ENCODE data around the gene GHR.

GRCh38 chr5:42624912-42625311 is 201.7 kb downstream of the GHR start:
- no peak for TF ChIP-seq CTCF (IDR thresholded peaks at IDR 0.05)
- TF ChIP-seq, protein P1, sequence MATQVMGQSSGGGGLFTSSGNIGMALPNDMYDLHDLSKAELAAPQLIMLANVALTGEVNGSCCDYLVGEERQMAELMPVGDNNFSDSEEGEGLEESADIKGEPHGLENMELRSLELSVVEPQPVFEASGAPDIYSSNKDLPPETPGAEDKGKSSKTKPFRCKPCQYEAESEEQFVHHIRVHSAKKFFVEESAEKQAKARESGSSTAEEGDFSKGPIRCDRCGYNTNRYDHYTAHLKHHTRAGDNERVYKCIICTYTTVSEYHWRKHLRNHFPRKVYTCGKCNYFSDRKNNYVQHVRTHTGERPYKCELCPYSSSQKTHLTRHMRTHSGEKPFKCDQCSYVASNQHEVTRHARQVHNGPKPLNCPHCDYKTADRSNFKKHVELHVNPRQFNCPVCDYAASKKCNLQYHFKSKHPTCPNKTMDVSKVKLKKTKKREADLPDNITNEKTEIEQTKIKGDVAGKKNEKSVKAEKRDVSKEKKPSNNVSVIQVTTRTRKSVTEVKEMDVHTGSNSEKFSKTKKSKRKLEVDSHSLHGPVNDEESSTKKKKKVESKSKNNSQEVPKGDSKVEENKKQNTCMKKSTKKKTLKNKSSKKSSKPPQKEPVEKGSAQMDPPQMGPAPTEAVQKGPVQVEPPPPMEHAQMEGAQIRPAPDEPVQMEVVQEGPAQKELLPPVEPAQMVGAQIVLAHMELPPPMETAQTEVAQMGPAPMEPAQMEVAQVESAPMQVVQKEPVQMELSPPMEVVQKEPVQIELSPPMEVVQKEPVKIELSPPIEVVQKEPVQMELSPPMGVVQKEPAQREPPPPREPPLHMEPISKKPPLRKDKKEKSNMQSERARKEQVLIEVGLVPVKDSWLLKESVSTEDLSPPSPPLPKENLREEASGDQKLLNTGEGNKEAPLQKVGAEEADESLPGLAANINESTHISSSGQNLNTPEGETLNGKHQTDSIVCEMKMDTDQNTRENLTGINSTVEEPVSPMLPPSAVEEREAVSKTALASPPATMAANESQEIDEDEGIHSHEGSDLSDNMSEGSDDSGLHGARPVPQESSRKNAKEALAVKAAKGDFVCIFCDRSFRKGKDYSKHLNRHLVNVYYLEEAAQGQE (IDR thresholded peaks at IDR 0.05; ENCODE audit: insufficient read depth in 1 of 2, low read depth in 2 of 2, low read length in 1 of 2), result no peak
- TF ChIP-seq POLR2AphosphoS5 (IDR thresholded peaks at IDR 0.05; ENCODE audit: low read depth, low read length), result no peak
- TF ChIP-seq SIN3A (IDR thresholded peaks at IDR 0.05; ENCODE audit: borderline replicate concordance, insufficient read depth, low read depth, low read length), result no peak
- no peak for TF ChIP-seq TCF7L2 (IDR thresholded peaks at IDR 0.05; ENCODE audit: low read depth, low read length)

All from Panc1 (cell line).